GM12878 (cell line): ENCODE data around the gene SORCS2. TPM values are rescaled to one million over a fixed set of nuclear protein-coding genes. Genes with fewer than 3 reads are reported as not detected.

Experiments used
- ATAC-seq: fragments of 200-7000 bp; cut with Tn5 transposase; 3 replicates; pipeline ENCODE4 v1.9.1; 2020; ENCODE audit warnings: mild to moderate bottlenecking, moderate library complexity
- BruUV-seq: library from RNA; stranded (reverse); fragments of 400-500 nt; replicated peaks from 2 replicates; lab custom pipeline; 2021; lab: Mats Ljungman, UMichigan
- CTCF ChIA-PET: fragments of 300-600 bp; sonication (Branson Sonifier 250); formaldehyde crosslinking; extraction: SDS; loops from one replicate; lab custom pipeline; 2021; ENCODE audit warnings: inconsistent platforms; lab: Yijun Ruan, JAX
- POLR2A ChIA-PET: fragments of 350-600 bp; formaldehyde crosslinking; extraction: SDS; loops from one replicate; lab custom pipeline; 2021; ENCODE audit warnings: inconsistent platforms; lab: Charles Lee
- RAD21 ChIA-PET: fragments of 300-600 bp; sonication (Branson Sonifier 250); formaldehyde crosslinking; loops from one replicate; lab custom pipeline; 2023; ENCODE audit warnings: antibody characterized with exemption; ENCODE audit not compliant: unreplicated experiment; lab: Charles Lee
- SMC1A ChIA-PET: fragments of 300-600 bp; sonication (Branson Sonifier 250); formaldehyde crosslinking; loops from one replicate; lab custom pipeline; 2023; ENCODE audit not compliant: unreplicated experiment, uncharacterized antibody; lab: Charles Lee
- DNase-seq: peaks from one replicate; pipeline ENCODE4 v3.0.0-alpha.2; 2011; ENCODE audit warnings: low read depth, low spot score
- FAIRE-seq: peaks from 3 replicates; lab custom pipeline; 2011; peaks lifted over from hg19 to GRCh38; lab: Jason Lieb, UNC
- H2AFZ ChIP-seq: 2 replicates; pipeline ENCODE4 v1.6.0; 2011; ENCODE audit warnings: low read depth, low read length, control low read depth; ENCODE audit not compliant: control insufficient read depth
- H3K27ac ChIP-seq: 2 replicates; pipeline ENCODE4 v1.5.1; 2011; ENCODE audit warnings: control low read depth; ENCODE audit not compliant: control insufficient read depth, insufficient read depth
- H3K27me3 ChIP-seq, 2 experiments: replicated peaks in 1 of 2; 2 replicates each; pipeline versions ENCODE4 v1.6.0 to v1.6.1; 2011; ENCODE audit warnings: low read length in 1 of 2; ENCODE audit not compliant: control insufficient read depth in 2 of 2, insufficient read depth in 2 of 2
- H3K36me3 ChIP-seq, 2 experiments: 2 replicates each; pipeline ENCODE4 v1.5.1; 2011; ENCODE audit warnings: low read length in 1 of 2; ENCODE audit not compliant: control insufficient read depth in 2 of 2, insufficient read depth in 2 of 2
- H3K4me1 ChIP-seq: 2 replicates; pipeline ENCODE4 v1.6.1; 2011; ENCODE audit warnings: mild to moderate bottlenecking, low read length, moderate library complexity, mixed read lengths; ENCODE audit not compliant: control insufficient read depth, insufficient read depth
- H3K4me2 ChIP-seq: 2 replicates; pipeline ENCODE4 v1.6.0; 2011; ENCODE audit warnings: control low read depth; ENCODE audit not compliant: control insufficient read depth, insufficient read depth
- H3K4me3 ChIP-seq: fragments of 200-600 bp; sonication (generic); 2 replicates; pipeline ENCODE4 v1.5.1; 2016
- H3K79me2 ChIP-seq: 2 replicates; pipeline ENCODE4 v1.6.0; 2011; ENCODE audit warnings: low read length; ENCODE audit not compliant: control insufficient read depth, insufficient read depth
- H3K9ac ChIP-seq: 2 replicates; pipeline ENCODE4 v1.8.0; 2011; ENCODE audit warnings: low read length, control low read depth, mixed read lengths; ENCODE audit not compliant: control insufficient read depth, insufficient read depth
- H3K9me3 ChIP-seq: replicated peaks from 3 replicates; pipeline ENCODE4 v1.5.1; 2011; ENCODE audit warnings: mild to moderate bottlenecking, low read length; ENCODE audit not compliant: control insufficient read depth, insufficient read depth
- H4K20me1 ChIP-seq: 2 replicates; pipeline ENCODE4 v1.6.0; 2011; ENCODE audit not compliant: control insufficient read depth, insufficient read depth
- EZH2 ChIP-seq: IDR thresholded peaks from 2 replicates; pipeline ENCODE4 v1.6.1; 2012; ENCODE audit warnings: low read depth, mild to moderate bottlenecking, control low read depth, inconsistent platforms, low read length, borderline replicate concordance; ENCODE audit not compliant: control insufficient read depth
- FOXK2 ChIP-seq: fragments of 450-650 bp; IDR thresholded peaks from 2 replicates; pipeline ENCODE4 v1.6.1; 2017; ENCODE audit warnings: mild to moderate bottlenecking, moderate library complexity
- MEF2B ChIP-seq: fragments of 450-650 bp; IDR thresholded peaks from 2 replicates; pipeline ENCODE4 v1.6.1; 2018; ENCODE audit warnings: mild to moderate bottlenecking, moderate library complexity; ENCODE audit not compliant: partially characterized antibody, poor library complexity, severe bottlenecking
- NFIC ChIP-seq: IDR thresholded peaks from 2 replicates; pipeline ENCODE4 v1.6.1; 2012; ENCODE audit warnings: low read depth, mild to moderate bottlenecking, inconsistent platforms, low read length, moderate library complexity
- SMAD1 ChIP-seq: fragments of 450-650 bp; IDR thresholded peaks from 2 replicates; pipeline ENCODE4 v1.6.1; 2018; ENCODE audit warnings: mild to moderate bottlenecking, low read depth; ENCODE audit not compliant: partially characterized antibody
- TAF1 ChIP-seq: IDR thresholded peaks from 2 replicates; pipeline ENCODE4 v1.6.1; 2011; ENCODE audit warnings: mild to moderate bottlenecking, low read depth, low read length, borderline replicate concordance
- TBL1XR1 ChIP-seq: IDR thresholded peaks from 2 replicates; pipeline ENCODE4 v1.6.1; 2012; ENCODE audit warnings: low read depth, low read length, improper control_type of control experiment
- WRNIP1 ChIP-seq: IDR thresholded peaks from 2 replicates; pipeline ENCODE4 v1.6.1; 2011; ENCODE audit warnings: low read depth, low read length, improper control_type of control experiment, borderline replicate concordance
- ZNF24 ChIP-seq: fragments of 450-650 bp; IDR thresholded peaks from 2 replicates; pipeline ENCODE4 v1.6.1; 2017; ENCODE audit warnings: antibody characterized with exemption, mild to moderate bottlenecking
- WGBS: methylation state at CpG from one replicate; pipeline ENCODE4 v1.1.6; 2016; ENCODE audit warnings: low lambda C conversion rate; ENCODE audit not compliant: insufficient replicate concordance, insufficient coverage; ENCODE audit errors: missing lambda C conversion rate; 5-methylcytosine and 5-hydroxymethylcytosine counted together
- in situ Hi-C: fragments of 300-500 bp; cut with MboI; formaldehyde crosslinking; loops from 9 replicates; pipeline ENCODE4 v1.14.3; 2018; ENCODE audit warnings: mixed read lengths
- intact Hi-C: fragments of 100-400 bp; cut with micrococcal nuclease; formaldehyde crosslinking; loops from one replicate; pipeline ENCODE4 v1.14.2; 2022; ENCODE audit not compliant: unreplicated experiment
- polyA plus RNA-seq, 11 experiments: library from polyadenylated mRNA; depleted of rRNA in 4 of 11; unstranded in 6 of 11; stranded (reverse) in 5 of 11; fragments of >200 nt; fragmentation: Nextera tagmentation in 4 of 11; fragmentation: Illumina TruSeq in 1 of 11; extraction: Ambion mirVana in 4 of 11; extraction: Trizol in 1 of 11; gene quantifications; 1 replicate in 1 of 11; 2 replicates in 10 of 11; pipeline versions ENCODE4 v1.2.1 to v1.2.3, GENCODE V29; 2011 to 2016; ENCODE audit warnings: inconsistent platforms in 2 of 11, missing spikeins in 2 of 11, low read depth in 1 of 11
- total RNA-seq, 4 experiments: library from RNA; depleted of rRNA in 3 of 4; stranded (reverse); fragments of >200 nt in 3 of 4; fragmentation: Illumina TruSeq in 1 of 4; extraction: Trizol in 1 of 4; gene quantifications; 2 replicates each; pipeline versions ENCODE4 v1.2.1 to v1.2.3, GENCODE V29; 2013 to 2021
- TF ChIP-seq, protein P1 (sequence below): IDR thresholded peaks from 2 replicates; pipeline ENCODE4 v1.6.1; 2012; ENCODE audit warnings: low read length, inconsistent platforms
- TF ChIP-seq, protein P2 (sequence below): fragments of 450-650 bp; IDR thresholded peaks from 2 replicates; pipeline ENCODE4 v1.6.1; 2016; ENCODE audit warnings: mild to moderate bottlenecking

The SORCS2 gene
- total and polyA plus RNA-seq, 10 of the 15 experiments (the other 5 are each of a cell fraction or from before 2014, with no cell fraction given): 0.01 to 0.15 (median 0.05) TPM; not detected in 5

DNA sequence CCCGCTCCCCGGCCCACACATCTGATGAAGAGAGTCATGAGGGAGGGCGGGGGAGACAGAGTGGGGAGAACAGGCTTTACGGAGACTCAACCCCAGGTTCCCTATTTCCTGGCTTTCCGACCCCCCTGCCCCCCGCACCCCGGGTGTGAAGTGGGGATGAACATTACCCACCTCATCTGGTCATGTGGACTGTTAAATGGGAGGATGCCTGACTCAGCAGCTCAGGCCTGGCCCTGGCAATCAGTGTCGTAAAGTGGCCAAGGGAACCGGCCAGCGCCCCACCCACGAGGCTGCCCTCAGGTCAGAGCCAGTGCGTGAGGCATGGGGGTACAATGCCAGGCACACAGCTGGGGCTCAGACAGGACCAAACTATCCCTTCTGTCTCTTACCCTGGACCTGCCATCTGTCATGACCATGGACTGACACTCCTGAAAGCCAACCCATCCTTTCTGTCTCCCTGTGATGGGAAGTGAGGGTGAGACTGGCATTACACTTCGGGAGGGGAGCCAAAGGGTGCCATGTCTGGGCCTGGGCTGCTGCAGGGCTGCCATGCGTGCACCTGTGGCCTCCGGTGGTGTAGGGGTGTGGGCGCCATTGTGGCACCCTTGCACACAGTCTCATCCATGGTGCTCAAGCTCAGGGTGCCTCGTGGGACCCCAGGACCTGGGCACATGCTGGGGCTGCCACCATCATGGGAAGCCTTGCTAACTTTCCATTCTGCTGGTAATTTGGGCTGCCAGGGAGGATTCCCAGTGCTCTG lies 348.5 kb downstream of the SORCS2 start (continued):
- no peak for TF ChIP-seq WRNIP1

DNA sequence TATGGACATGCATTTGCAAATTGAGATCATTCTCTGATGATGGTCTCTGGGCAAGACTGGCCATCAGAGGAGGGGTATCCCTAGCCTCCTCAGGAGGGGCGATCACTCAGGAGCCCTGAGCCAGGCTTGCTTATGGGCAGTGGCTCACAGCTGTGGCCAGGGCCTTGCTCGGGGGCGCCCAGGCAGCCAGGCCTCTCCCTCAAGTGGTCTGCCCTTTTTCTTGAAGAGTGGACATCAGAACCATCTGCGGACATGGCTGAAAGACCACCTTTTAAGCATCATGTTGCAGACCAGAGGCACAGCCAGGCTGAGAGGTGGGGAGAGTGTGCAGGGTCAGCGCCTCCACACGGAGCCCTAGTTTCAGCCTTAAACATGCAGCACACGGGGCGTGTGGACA lies 349.1 kb downstream of the SORCS2 start:
- FAIRE-seq (no peak), ATAC-seq (no peak), DNase-seq (no peak)
- no peaks in the 10 kb centered on the region for H3K79me2 ChIP-seq
- H3K9ac ChIP-seq: no peak overlapping the region
- POLR2A ChIA-PET: no interaction called here
- no peaks in the 10 kb centered on the region for H3K4me1 ChIP-seq
- no peaks in the 10 kb centered on the region for H3K27me3 ChIP-seq
- intact Hi-C loops: no loop called here
- TF ChIP-seq TAF1 (no peak), SMAD1 (no peak), EZH2 (no peak), FOXK2 (no peak), MEF2B (no peak), TBL1XR1 (no peak), ZNF24 (no peak), NFIC (no peak)
- TF ChIP-seq, protein P1, sequence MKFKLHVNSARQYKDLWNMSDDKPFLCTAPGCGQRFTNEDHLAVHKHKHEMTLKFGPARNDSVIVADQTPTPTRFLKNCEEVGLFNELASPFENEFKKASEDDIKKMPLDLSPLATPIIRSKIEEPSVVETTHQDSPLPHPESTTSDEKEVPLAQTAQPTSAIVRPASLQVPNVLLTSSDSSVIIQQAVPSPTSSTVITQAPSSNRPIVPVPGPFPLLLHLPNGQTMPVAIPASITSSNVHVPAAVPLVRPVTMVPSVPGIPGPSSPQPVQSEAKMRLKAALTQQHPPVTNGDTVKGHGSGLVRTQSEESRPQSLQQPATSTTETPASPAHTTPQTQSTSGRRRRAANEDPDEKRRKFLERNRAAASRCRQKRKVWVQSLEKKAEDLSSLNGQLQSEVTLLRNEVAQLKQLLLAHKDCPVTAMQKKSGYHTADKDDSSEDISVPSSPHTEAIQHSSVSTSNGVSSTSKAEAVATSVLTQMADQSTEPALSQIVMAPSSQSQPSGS: no peak
- TF ChIP-seq, protein P2, sequence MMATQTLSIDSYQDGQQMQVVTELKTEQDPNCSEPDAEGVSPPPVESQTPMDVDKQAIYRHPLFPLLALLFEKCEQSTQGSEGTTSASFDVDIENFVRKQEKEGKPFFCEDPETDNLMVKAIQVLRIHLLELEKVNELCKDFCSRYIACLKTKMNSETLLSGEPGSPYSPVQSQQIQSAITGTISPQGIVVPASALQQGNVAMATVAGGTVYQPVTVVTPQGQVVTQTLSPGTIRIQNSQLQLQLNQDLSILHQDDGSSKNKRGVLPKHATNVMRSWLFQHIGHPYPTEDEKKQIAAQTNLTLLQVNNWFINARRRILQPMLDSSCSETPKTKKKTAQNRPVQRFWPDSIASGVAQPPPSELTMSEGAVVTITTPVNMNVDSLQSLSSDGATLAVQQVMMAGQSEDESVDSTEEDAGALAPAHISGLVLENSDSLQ: no peak
- TF ChIP-seq, all 136 proteins: peak for 0
- H3K36me3 ChIP-seq: no peaks in the 10 kb centered on the region
- H4K20me1 ChIP-seq: no peaks in the 10 kb centered on the region
- ChIA-PET RAD21 (no interaction called here), SMC1A (no interaction called here), CTCF (no interaction called here)
- BruUV-seq: no TSS peak
- H3K4me2 ChIP-seq: no peak overlapping the region
- 53% methylated on average over 8 of the region's 8 CpGs for WGBS
- no peaks in the 10 kb centered on the region; the same call in 2 of the 3 replicates for H3K9me3 ChIP-seq
- H2AFZ ChIP-seq: no peak overlapping the region
- H3K4me3 ChIP-seq: no peak overlapping the region
- H3K27ac ChIP-seq: no peak overlapping the region
- in situ Hi-C loops: no loop called here
